HepG2 (cell line): ENCODE results near the gene SYVN1. TPM values are rescaled to one million over a fixed set of nuclear protein-coding genes. Genes with fewer than 3 reads are reported as not detected.

Source experiments
- ATAC-seq: fragments of 200-7000 bp; cut with Tn5 transposase; 3 replicates; pipeline ENCODE4 v1.9.1; 2020; ENCODE audit warnings: mild to moderate bottlenecking, moderate library complexity
- BruUV-seq: library from RNA; stranded (reverse); fragments of 400-500 nt; replicated peaks from 2 replicates; lab custom pipeline; 2021; lab: Mats Ljungman, UMichigan
- CTCF ChIA-PET: fragments of 300-600 bp; formaldehyde crosslinking; extraction: SDS; loops from one replicate; lab custom pipeline; 2021; ENCODE audit warnings: low total read pairs, inconsistent platforms, low intra/inter-chr PET ratio; lab: Yijun Ruan, JAX
- POLR2A ChIA-PET: fragments of 350-600 bp; sonication (Branson Sonifier 250); formaldehyde crosslinking; loops from one replicate; lab custom pipeline; 2020; ENCODE audit warnings: antibody characterized with exemption, inconsistent platforms; lab: Yijun Ruan, JAX
- DNase-seq: peaks from one replicate; pipeline ENCODE4 v3.0.0-alpha.2; 2015; ENCODE audit warnings: low spot score
- FAIRE-seq: peaks from 3 replicates; lab custom pipeline; 2011; peaks lifted over from hg19 to GRCh38; lab: Jason Lieb, UNC
- H2AFZ ChIP-seq: one replicate; pipeline ENCODE4 v1.6.1; 2011; ENCODE audit warnings: low read length, inconsistent platforms
- H3K27ac ChIP-seq: fragments of 300-600 bp; 3 replicates; pipeline ENCODE4 v1.8.0; 2011; ENCODE audit warnings: mixed run types, mild to moderate bottlenecking, mixed read lengths, low read length, inconsistent platforms; ENCODE audit not compliant: insufficient read depth; ENCODE audit errors: extremely low read length
- H3K27me3 ChIP-seq, 2 experiments: fragments of 200-600 bp in 1 of 2; 2 replicates in 1 of 2; 3 replicates in 1 of 2; pipeline versions ENCODE4 v1.6.0 to v1.8.0; 2011; ENCODE audit warnings: low read length in 2 of 2, mild to moderate bottlenecking in 2 of 2, moderate library complexity in 2 of 2, inconsistent platforms in 1 of 2; ENCODE audit not compliant: insufficient read depth in 2 of 2, control insufficient read depth in 1 of 2
- H3K36me3 ChIP-seq, 2 experiments: fragments of 200-600 bp in 1 of 2; replicated peaks in 1 of 2; 2 replicates in 1 of 2; 3 replicates in 1 of 2; pipeline versions ENCODE4 v1.5.1 to v1.8.0; 2011; ENCODE audit warnings: low read length in 2 of 2, inconsistent platforms in 1 of 2; ENCODE audit not compliant: insufficient read depth in 2 of 2, control insufficient read depth in 1 of 2
- H3K4me1 ChIP-seq: 2 replicates; pipeline ENCODE4 v1.5.1; 2012; ENCODE audit warnings: low read length, inconsistent platforms; ENCODE audit not compliant: insufficient read depth
- H3K4me2 ChIP-seq: 2 replicates; pipeline ENCODE4 v1.6.0; 2011; ENCODE audit warnings: low read depth, low read length, inconsistent platforms
- H3K4me3 ChIP-seq, 3 experiments: fragments of 200-600 bp in 1 of 3; sonication (generic), shearing (Covaris generic) in 1 of 3; replicated peaks in 1 of 3; 2 replicates each; pipeline ENCODE4 v1.5.1; 2011 to 2016; ENCODE audit warnings: low read length in 3 of 3, inconsistent platforms in 2 of 3, low read depth in 2 of 3, mild to moderate bottlenecking in 2 of 3, control low read depth in 1 of 3, mixed read lengths in 1 of 3; ENCODE audit not compliant: insufficient read depth in 1 of 3
- H3K79me2 ChIP-seq: one replicate; pipeline ENCODE4 v1.6.1; 2011; ENCODE audit warnings: low read length, inconsistent platforms; ENCODE audit not compliant: insufficient read depth
- H3K9ac ChIP-seq: 2 replicates; pipeline ENCODE4 v1.6.0; 2011; ENCODE audit warnings: mild to moderate bottlenecking, low read depth, low read length, inconsistent platforms; ENCODE audit not compliant: insufficient read depth
- H3K9me3 ChIP-seq: 2 replicates; pipeline ENCODE4 v1.5.1; 2012; ENCODE audit warnings: mild to moderate bottlenecking, low read length
- H4K20me1 ChIP-seq: 2 replicates; pipeline ENCODE4 v1.6.0; 2011; ENCODE audit warnings: inconsistent platforms, mild to moderate bottlenecking, low read length, moderate library complexity; ENCODE audit not compliant: insufficient read depth
- CERS6 ChIP-seq: sonication (generic); formaldehyde crosslinking; IDR thresholded peaks from 2 replicates; pipeline ENCODE4 v1.5.0; 2020; ENCODE audit warnings: missing genetic modification reagents
- E2F1 ChIP-seq: sonication (generic); formaldehyde crosslinking; IDR thresholded peaks from 2 replicates; pipeline ENCODE4 v1.5.0; 2020; ENCODE audit warnings: missing genetic modification reagents
- MEIS1 ChIP-seq: sonication (generic); formaldehyde crosslinking; IDR thresholded peaks from 2 replicates; pipeline ENCODE4 v1.9.0; 2021; ENCODE audit warnings: mild to moderate bottlenecking, missing genetic modification reagents, moderate library complexity, borderline replicate concordance
- NFAT5 ChIP-seq: sonication (generic); formaldehyde crosslinking; IDR thresholded peaks from 2 replicates; pipeline ENCODE4 v1.4.0; 2020; ENCODE audit warnings: missing genetic modification reagents
- SKI ChIP-seq: fragments of 450-650 bp; IDR thresholded peaks from one replicate; pipeline ENCODE4 v1.6.1; 2018; ENCODE audit warnings: mild to moderate bottlenecking; ENCODE audit not compliant: partially characterized antibody
- YEATS4 ChIP-seq: sonication (generic); formaldehyde crosslinking; IDR thresholded peaks from 2 replicates; pipeline ENCODE4 v1.4.0; 2020; ENCODE audit warnings: missing genetic modification reagents, borderline replicate concordance
- YY1 ChIP-seq: IDR thresholded peaks from 2 replicates; pipeline ENCODE4 v1.6.1; 2011; ENCODE audit warnings: low read length, low read depth, moderate library complexity, mild to moderate bottlenecking; ENCODE audit not compliant: insufficient read depth, insufficient replicate concordance
- ZNF597 ChIP-seq: sonication (generic); formaldehyde crosslinking; IDR thresholded peaks from 2 replicates; pipeline ENCODE4 v1.5.0; 2020; ENCODE audit warnings: missing genetic modification reagents
- ZNF780A ChIP-seq: sonication (generic); formaldehyde crosslinking; IDR thresholded peaks from 2 replicates; pipeline ENCODE4 v1.8.0; 2022; ENCODE audit warnings: mild to moderate bottlenecking, missing genetic modification reagents, moderate library complexity
- WGBS: methylation state at CpG from one replicate; pipeline ENCODE4 v1.1.6; 2017; ENCODE audit warnings: low lambda C conversion rate; 5-methylcytosine and 5-hydroxymethylcytosine counted together
- in situ Hi-C: cut with HindIII; loops from 2 replicates; pipeline ENCODE4 v1.10.0; 2017; ENCODE audit warnings: low pct_unique_long_range_greater_than_20kb; ENCODE audit not compliant: extremely low pct_ligation_motif_present
- intact Hi-C: fragments of 100-400 bp; cut with micrococcal nuclease; formaldehyde crosslinking; loops from one replicate; pipeline ENCODE4 v1.10.0; 2022; ENCODE audit not compliant: unreplicated experiment
- polyA plus RNA-seq, 8 experiments: library from polyadenylated mRNA; depleted of rRNA in 3 of 8; stranded (reverse) in 7 of 8; unstranded in 1 of 8; fragments of >200 nt; fragmentation: Illumina TruSeq in 4 of 8; extraction: Trizol in 4 of 8; gene quantifications; 2 replicates each; pipeline versions ENCODE4 v1.2.1 to v1.2.3, GENCODE V29; 2011 to 2016; ENCODE audit warnings: low read depth in 4 of 8, missing spikeins in 1 of 8, mixed read lengths in 1 of 8; ENCODE audit not compliant: insufficient read depth in 1 of 8
- total RNA-seq, 5 experiments: library from RNA; depleted of rRNA; stranded (reverse); fragments of >200 nt; fragmentation: Illumina TruSeq; extraction: Trizol; gene quantifications; 2 replicates each; pipeline ENCODE4 v1.2.3, GENCODE V29; 2016; ENCODE audit warnings: low read depth in 1 of 5
- TF ChIP-seq, protein P1 (sequence below): sonication (generic); formaldehyde crosslinking; IDR thresholded peaks from 2 replicates; pipeline ENCODE4 v1.4.0; 2020; ENCODE audit warnings: missing genetic modification reagents

SYVN1 gene
- total and polyA plus RNA-seq, 2 of the 13 experiments (the other 11 are each of a cell fraction or from before 2014, with no cell fraction given), result 10.3 to 22.5 TPM

GRCh38 chr11:65112546-65113360, 21.6 kb downstream of the SYVN1 start:
- Histone ChIP-seq H3K4me3 (peak overlapping the region; percentile 65 to 98 (median 95)), H3K27ac (peak overlapping the region; percentile 61), H2AFZ (no peak overlapping the region), H3K27me3 (no peaks in the 10 kb centered on the region), H3K4me2 (peak overlapping the region; percentile 96), H3K9me3 (no peaks in the 10 kb centered on the region), H4K20me1 (no peaks in the 10 kb centered on the region), H3K9ac (peak overlapping the region; percentile 84), H3K36me3 (peaks cover 3 to 11% of the 10 kb centered on the region in 2 experiments; a peak in 4 of 5 replicates), H3K79me2 (peaks cover 10% of the 10 kb centered on the region), H3K4me1 (peaks cover 37% of the 10 kb centered on the region)
- ATAC-seq (peak; percentile 47), FAIRE-seq (peak; percentile 40), DNase-seq (peak; percentile 41)
- ChIA-PET CTCF (interaction anchor here (2.0 kb wide), 1 partner anchor 68 kb away, joined by 9 read pairs; the partner anchor contains the start of gene CAPN1), POLR2A (interaction anchor here (0.6 to 5.0 kb wide), 22 partner anchors 9 to 258 kb away, joined by 3 to 86 read pairs (median 6); partner anchors contain the start of genes ARL2, BATF2, CAPN1 and FAU)
- WGBS, result 2% methylated on average over 18 of the region's 57 CpGs
- BruUV-seq, result no TSS peak
- in situ Hi-C loops (loop anchor here (5.0 kb wide), 1 partner anchor 70 kb away; the partner anchor contains the start of gene CAPN1), intact Hi-C loops (loop anchor here (2.0 kb wide), 1 partner anchor 68 kb away; the partner anchor contains the start of gene CAPN1)
- TF ChIP-seq ZNF780A (peak; percentile 52; the same call in 1 of the 2 replicates), NFAT5 (no peak), YEATS4 (CRISPR knock-in tag) (peak; percentile 65), ZNF597 (CRISPR knock-in tag) (no peak), CERS6 (CRISPR knock-in tag) (no peak), SKI (no peak), E2F1 (CRISPR knock-in tag) (peak; percentile 28; the same call in 1 of the 2 replicates), MEIS1 (CRISPR knock-in tag) (no peak; the same call in 1 of the 2 replicates), YY1 (peak; percentile 54)
- TF ChIP-seq, protein P1, sequence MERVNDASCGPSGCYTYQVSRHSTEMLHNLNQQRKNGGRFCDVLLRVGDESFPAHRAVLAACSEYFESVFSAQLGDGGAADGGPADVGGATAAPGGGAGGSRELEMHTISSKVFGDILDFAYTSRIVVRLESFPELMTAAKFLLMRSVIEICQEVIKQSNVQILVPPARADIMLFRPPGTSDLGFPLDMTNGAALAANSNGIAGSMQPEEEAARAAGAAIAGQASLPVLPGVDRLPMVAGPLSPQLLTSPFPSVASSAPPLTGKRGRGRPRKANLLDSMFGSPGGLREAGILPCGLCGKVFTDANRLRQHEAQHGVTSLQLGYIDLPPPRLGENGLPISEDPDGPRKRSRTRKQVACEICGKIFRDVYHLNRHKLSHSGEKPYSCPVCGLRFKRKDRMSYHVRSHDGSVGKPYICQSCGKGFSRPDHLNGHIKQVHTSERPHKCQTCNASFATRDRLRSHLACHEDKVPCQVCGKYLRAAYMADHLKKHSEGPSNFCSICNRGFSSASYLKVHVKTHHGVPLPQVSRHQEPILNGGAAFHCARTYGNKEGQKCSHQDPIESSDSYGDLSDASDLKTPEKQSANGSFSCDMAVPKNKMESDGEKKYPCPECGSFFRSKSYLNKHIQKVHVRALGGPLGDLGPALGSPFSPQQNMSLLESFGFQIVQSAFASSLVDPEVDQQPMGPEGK (CRISPR knock-in tag), result peak; percentile 81
